Liver (tissue), 9 donors: ENCODE data around the gene CEACAM18. TPM values are rescaled to one million over a fixed set of nuclear protein-coding genes. Genes with fewer than 3 reads are reported as not detected.

Experiments
- DNase-seq: peaks from one replicate; pipeline ENCODE4 v3.0.0-alpha.2; 2017; ENCODE audit warnings: low spot score
- H3K27ac ChIP-seq, 2 donors: one replicate each; pipeline ENCODE4 v1.7.0; 2013; ENCODE audit warnings: inconsistent platforms in 2 of 2, low read length in 2 of 2, control low read depth in 1 of 2, low read depth in 1 of 2, mild to moderate bottlenecking in 1 of 2
- H3K27me3 ChIP-seq, 4 donors: one replicate each; pipeline versions ENCODE4 v1.6.1 to v1.7.0; 2013; ENCODE audit warnings: low read length in 3 of 4, inconsistent platforms in 1 of 4, mild to moderate bottlenecking in 1 of 4, moderate library complexity in 1 of 4; ENCODE audit not compliant: control insufficient read depth in 4 of 4, insufficient read depth in 4 of 4
- H3K36me3 ChIP-seq, 4 donors: one replicate each; pipeline versions ENCODE4 v1.6.1 to v1.7.0; 2013; ENCODE audit warnings: low read length in 3 of 4, mild to moderate bottlenecking in 3 of 4, low read depth in 1 of 4, moderate library complexity in 1 of 4; ENCODE audit not compliant: control insufficient read depth in 4 of 4, insufficient read depth in 3 of 4
- H3K4me1 ChIP-seq, 4 donors: one replicate each; pipeline versions ENCODE4 v1.6.1 to v1.7.0; 2013; ENCODE audit warnings: low read length in 3 of 4, mild to moderate bottlenecking in 3 of 4, moderate library complexity in 1 of 4; ENCODE audit not compliant: control insufficient read depth in 4 of 4, insufficient read depth in 4 of 4
- H3K4me3 ChIP-seq, 3 donors: one replicate each; pipeline versions ENCODE4 v1.6.1 to v1.7.0; 2013; ENCODE audit warnings: low read length in 3 of 3, control low read depth in 1 of 3, low read depth in 1 of 3, mild to moderate bottlenecking in 1 of 3
- H3K9ac ChIP-seq, 2 donors: one replicate each; pipeline ENCODE4 v1.7.0; 2013; ENCODE audit warnings: low read length in 2 of 2, mild to moderate bottlenecking in 2 of 2, moderate library complexity in 2 of 2, control low read depth in 1 of 2, low read depth in 1 of 2
- H3K9me3 ChIP-seq, 4 donors: one replicate each; pipeline versions ENCODE4 v1.6.1 to v1.7.0; 2013; ENCODE audit warnings: low read length in 3 of 4; ENCODE audit not compliant: control insufficient read depth in 4 of 4
- ATF3 ChIP-seq: IDR thresholded peaks from 2 replicates; pipeline ENCODE4 v1.6.1; 2016; ENCODE audit warnings: antibody characterized with exemption
- CTCF ChIP-seq: fragments of 150-350 bp; IDR thresholded peaks from 2 replicates; pipeline ENCODE4 v1.5.1; 2017; ENCODE audit warnings: improper control_type of control experiment, low read depth, low read length; ENCODE audit not compliant: missing input control
- EGR1 ChIP-seq, 2 donors: IDR thresholded peaks; 2 replicates each; pipeline ENCODE4 v1.6.1; 2016 to 2018; ENCODE audit warnings: antibody characterized with exemption in 2 of 2, low read depth in 2 of 2
- FOXA1 ChIP-seq: IDR thresholded peaks from 2 replicates; pipeline ENCODE4 v1.6.1; 2016; ENCODE audit warnings: antibody characterized with exemption
- FOXA2 ChIP-seq: IDR thresholded peaks from 2 replicates; pipeline ENCODE4 v1.6.1; 2016; ENCODE audit warnings: antibody characterized with exemption
- GABPA ChIP-seq, 2 donors: IDR thresholded peaks in 1 of 2; conservative IDR thresholded peaks in 1 of 2; 2 replicates each; pipeline ENCODE4 v1.6.1; 2016; ENCODE audit warnings: antibody characterized with exemption in 2 of 2, mild to moderate bottlenecking in 1 of 2, moderate library complexity in 1 of 2
- HNF4A ChIP-seq, 2 donors: conservative IDR thresholded peaks; 2 replicates each; pipeline ENCODE4 v1.6.1; 2016; ENCODE audit warnings: antibody characterized with exemption in 2 of 2, mild to moderate bottlenecking in 2 of 2
- JUND ChIP-seq, 2 donors: IDR thresholded peaks; 2 replicates each; pipeline ENCODE4 v1.6.1; 2016; ENCODE audit warnings: antibody characterized with exemption in 2 of 2
- MAX ChIP-seq: IDR thresholded peaks from 2 replicates; pipeline ENCODE4 v1.6.1; 2016; ENCODE audit warnings: antibody characterized with exemption
- NR2F2 ChIP-seq: IDR thresholded peaks from 2 replicates; pipeline ENCODE4 v1.6.1; 2016; ENCODE audit warnings: antibody characterized with exemption
- RAD21 ChIP-seq, 2 donors: IDR thresholded peaks; 2 replicates each; pipeline ENCODE4 v1.6.1; 2016; ENCODE audit warnings: antibody characterized with exemption in 2 of 2, mild to moderate bottlenecking in 2 of 2
- REST ChIP-seq: IDR thresholded peaks from 2 replicates; pipeline ENCODE4 v1.6.1; 2016; ENCODE audit warnings: antibody characterized with exemption, mild to moderate bottlenecking
- RXRA ChIP-seq, 2 donors: IDR thresholded peaks; 2 replicates each; pipeline ENCODE4 v1.6.1; 2017 to 2018; ENCODE audit warnings: antibody characterized with exemption in 2 of 2, mild to moderate bottlenecking in 1 of 2
- SP1 ChIP-seq: IDR thresholded peaks from 2 replicates; pipeline ENCODE4 v1.6.1; 2018; ENCODE audit warnings: antibody characterized with exemption, mild to moderate bottlenecking
- ZBTB33 ChIP-seq: IDR thresholded peaks from 2 replicates; pipeline ENCODE4 v1.6.1; 2016; ENCODE audit warnings: antibody characterized with exemption
- WGBS: extraction: QIAGEN DNeasy Blood & Tissue Kit; methylation state at CpG from one replicate; pipeline ENCODE4 v1.1.7; 2013; 5-methylcytosine and 5-hydroxymethylcytosine counted together
- polyA plus RNA-seq, 2 donors: library from polyadenylated mRNA; stranded (reverse) in 1 of 2; unstranded in 1 of 2; fragments of 200-250 nt in 1 of 2; fragments of >200 nt in 1 of 2; fragmentation: Nextera tagmentation in 1 of 2; extraction: Ambion mirVana in 1 of 2; gene quantifications; one replicate each; pipeline versions ENCODE4 v1.2.1 to v1.2.3, GENCODE V29; 2013 to 2015
- total RNA-seq, 2 donors: library from RNA; depleted of rRNA; stranded (reverse); fragments of >200 nt; gene quantifications; one replicate each; pipeline ENCODE4 v1.2.3, GENCODE V29; 2014
- donor health status: healthy.
- donor health status: healthy.
- donor health status: healthy.
- donor health status: healthy.
- donor health status: healthy.

Gene CEACAM18
- total and polyA plus RNA-seq, 4 donors = not detected

GRCh38 chr19:51488491-51488890 lies 10.2 kb downstream of the CEACAM18 start:
- Histone ChIP-seq H3K4me3 (no peak overlapping the region), H3K36me3 (no peaks in the 10 kb centered on the region), H3K9ac (no peak overlapping the region), H3K27me3 (peaks cover 0 to 7% (median 4%) of the 10 kb centered on the region in 4 donors), H3K4me1 (no peaks in the 10 kb centered on the region), H3K9me3 (no peaks in the 10 kb centered on the region), H3K27ac (no peak overlapping the region)
- WGBS = 58% methylated on average over 3 of the region's 3 CpGs
- TF ChIP-seq RXRA (IDR thresholded peaks at IDR 0.05) (no peak), HNF4A (conservative IDR thresholded peaks at IDR 0.05) (no peak), ATF3 (no peak), NR2F2 (no peak), ZBTB33 (no peak), FOXA1 (no peak)
- no peak for DNase-seq

- Histone ChIP-seq H3K9ac (no peak overlapping the region), H3K36me3 (no peaks in the 10 kb centered on the region), H3K4me3 (no peak overlapping the region), H3K4me1 (no peaks in the 10 kb centered on the region), H3K9me3 (no peaks in the 10 kb centered on the region), H3K27ac (no peak overlapping the region), H3K27me3 (peaks cover 2 to 7% (median 2%) of the 10 kb centered on the region in 4 donors)
- WGBS = 32% methylated on average over 2 of the region's 2 CpGs
- TF ChIP-seq FOXA2 (no peak), NR2F2 (no peak), RAD21 (IDR thresholded peaks at IDR 0.05) (no peak), MAX (no peak), HNF4A (conservative IDR thresholded peaks at IDR 0.05) (no peak), SP1 (no peak), ATF3 (no peak), ZBTB33 (no peak)
- DNase-seq = no peak
Observed at GRCh38 chr19:51489113-51489512, 10.8 kb downstream of the CEACAM18 start.

GRCh38 chr19:51490676-51491075 lies 12.3 kb downstream of the CEACAM18 start:
- no peak for DNase-seq
- Histone ChIP-seq H3K4me3 (no peak overlapping the region), H3K9me3 (no peaks in the 10 kb centered on the region), H3K9ac (no peak overlapping the region), H3K27ac (no peak overlapping the region), H3K27me3 (peaks cover 0 to 7% (median 2%) of the 10 kb centered on the region in 4 donors), H3K4me1 (no peaks in the 10 kb centered on the region), H3K36me3 (no peaks in the 10 kb centered on the region)
- 50% methylated on average over 14 of the region's 14 CpGs for WGBS
- no peak for TF ChIP-seq JUND (IDR thresholded peaks at IDR 0.05)
- TF ChIP-seq REST = no peak
- TF ChIP-seq FOXA1 = no peak
- TF ChIP-seq MAX = no peak
- TF ChIP-seq GABPA (IDR thresholded peaks at IDR 0.05 in 1 of 2, conservative IDR thresholded peaks at IDR 0.05 in 1 of 2) = no peak
- no peak for TF ChIP-seq EGR1 (IDR thresholded peaks at IDR 0.05; ENCODE audit: low read depth in 2 of 2)
- TF ChIP-seq ATF3 = no peak
- TF ChIP-seq RAD21 (IDR thresholded peaks at IDR 0.05) = no peak
- TF ChIP-seq RXRA (IDR thresholded peaks at IDR 0.05) = no peak
- no peak for TF ChIP-seq CTCF
